Smooth muscle cell (in vitro differentiated cells): ENCODE data around the gene SKA1. TPM values are rescaled to one million over a fixed set of nuclear protein-coding genes. Genes with fewer than 3 reads are reported as not detected.
A peak's percentile ranks its signal among the peaks of the same experiment; 100 is the strongest.
"Not testable (repeated sequence)": the region's sequence is repeated elsewhere in the genome, so short reads cannot be mapped to it uniquely, and the experiment has no call there.

Source experiments
- DNase-seq: peaks from one replicate; lab custom pipeline; 2025; ENCODE audit not compliant: unreplicated experiment; lab: John Stamatoyannopoulos, UW
- H2AFZ ChIP-seq: fragments of 200-600 bp; sonication (generic); 2 replicates; pipeline ENCODE4 v1.6.0; 2016; ENCODE audit warnings: antibody characterized with exemption, low read depth, mild to moderate bottlenecking
- H3F3A ChIP-seq: fragments of 200-600 bp; sonication (generic); 2 replicates; pipeline ENCODE4 v1.6.0; 2017; ENCODE audit warnings: antibody characterized with exemption, low read depth
- H3K27ac ChIP-seq: fragments of 200-600 bp; sonication (generic); 2 replicates; pipeline ENCODE4 v1.5.1; 2016; ENCODE audit warnings: low read depth, mild to moderate bottlenecking
- H3K27me3 ChIP-seq: fragments of 200-600 bp; sonication (generic); 2 replicates; pipeline ENCODE4 v1.6.1; 2016; ENCODE audit warnings: low read depth, mild to moderate bottlenecking
- H3K36me3 ChIP-seq: fragments of 200-600 bp; sonication (generic); 2 replicates; pipeline ENCODE4 v1.5.1; 2016; ENCODE audit warnings: low read depth
- H3K4me1 ChIP-seq: fragments of 200-600 bp; sonication (generic); 2 replicates; pipeline ENCODE4 v1.5.1; 2016; ENCODE audit warnings: low read depth
- H3K4me2 ChIP-seq: fragments of 200-600 bp; sonication (generic); 2 replicates; pipeline ENCODE4 v1.6.0; 2016; ENCODE audit warnings: mild to moderate bottlenecking
- H3K4me3 ChIP-seq: fragments of 200-600 bp; sonication (generic); 2 replicates; pipeline ENCODE4 v1.5.1; 2016; ENCODE audit warnings: mild to moderate bottlenecking
- H3K79me2 ChIP-seq: fragments of 200-600 bp; sonication (generic); 2 replicates; pipeline ENCODE4 v1.6.0; 2016; ENCODE audit warnings: low read depth, mild to moderate bottlenecking
- H3K9ac ChIP-seq: fragments of 200-600 bp; sonication (generic); 2 replicates; pipeline ENCODE4 v1.6.0; 2016; ENCODE audit warnings: low read depth
- H3K9me3 ChIP-seq: fragments of 200-600 bp; sonication (generic); replicated peaks from 2 replicates; pipeline ENCODE4 v1.5.1; 2016; ENCODE audit warnings: low read depth
- H4K20me1 ChIP-seq: fragments of 200-600 bp; sonication (generic); 2 replicates; pipeline ENCODE4 v1.6.0; 2016; ENCODE audit warnings: low read depth
- WGBS: methylation state at CpG from one replicate; pipeline ENCODE4 v1.1.7; 2016; ENCODE audit warnings: low lambda C conversion rate; 5-methylcytosine and 5-hydroxymethylcytosine counted together
- polyA plus RNA-seq: library from polyadenylated mRNA; unstranded; fragments of >200 nt; fragmentation: Nextera tagmentation; extraction: Ambion mirVana; gene quantifications from 2 replicates; pipeline ENCODE4 v1.2.1, GENCODE V29; 2016
- total RNA-seq: library from RNA; depleted of rRNA; stranded (reverse); fragments of >200 nt; gene quantifications from 2 replicates; pipeline ENCODE4 v1.2.3, GENCODE V29; 2014
- TF ChIP-seq, protein P1 (sequence below): fragments of 200-600 bp; sonication (generic); IDR thresholded peaks from 2 replicates; pipeline ENCODE4 v1.5.1; 2017; ENCODE audit warnings: borderline replicate concordance, mild to moderate bottlenecking, antibody characterized with exemption; ENCODE audit not compliant: insufficient read depth, poor library complexity, severe bottlenecking

Gene SKA1
- total and polyA plus RNA-seq, 2 experiments from 2014 or later = 5.8 to 7.8 TPM

DNA sequence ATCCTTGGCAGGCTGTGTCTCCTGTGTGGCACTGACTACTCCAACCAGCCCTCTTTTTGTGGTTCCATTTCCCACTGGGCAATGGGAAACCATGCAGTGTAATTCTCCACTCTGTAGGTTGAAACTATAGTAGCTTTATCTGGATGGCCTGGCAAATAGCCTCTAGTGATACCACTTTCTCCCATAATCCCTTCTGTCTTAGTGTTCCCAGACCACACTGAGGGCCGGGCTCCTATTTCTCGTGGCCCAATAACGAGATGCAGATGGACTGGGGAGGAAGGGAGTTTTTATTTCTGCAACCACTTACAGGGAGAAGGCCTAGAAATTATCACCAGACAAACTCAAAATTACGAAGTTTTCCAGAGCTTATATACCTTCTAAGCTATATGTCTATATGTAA, 24.7 kb downstream of the SKA1 start:
- 27% methylated on average over 4 of the region's 4 CpGs for WGBS
- TF ChIP-seq, protein P1, sequence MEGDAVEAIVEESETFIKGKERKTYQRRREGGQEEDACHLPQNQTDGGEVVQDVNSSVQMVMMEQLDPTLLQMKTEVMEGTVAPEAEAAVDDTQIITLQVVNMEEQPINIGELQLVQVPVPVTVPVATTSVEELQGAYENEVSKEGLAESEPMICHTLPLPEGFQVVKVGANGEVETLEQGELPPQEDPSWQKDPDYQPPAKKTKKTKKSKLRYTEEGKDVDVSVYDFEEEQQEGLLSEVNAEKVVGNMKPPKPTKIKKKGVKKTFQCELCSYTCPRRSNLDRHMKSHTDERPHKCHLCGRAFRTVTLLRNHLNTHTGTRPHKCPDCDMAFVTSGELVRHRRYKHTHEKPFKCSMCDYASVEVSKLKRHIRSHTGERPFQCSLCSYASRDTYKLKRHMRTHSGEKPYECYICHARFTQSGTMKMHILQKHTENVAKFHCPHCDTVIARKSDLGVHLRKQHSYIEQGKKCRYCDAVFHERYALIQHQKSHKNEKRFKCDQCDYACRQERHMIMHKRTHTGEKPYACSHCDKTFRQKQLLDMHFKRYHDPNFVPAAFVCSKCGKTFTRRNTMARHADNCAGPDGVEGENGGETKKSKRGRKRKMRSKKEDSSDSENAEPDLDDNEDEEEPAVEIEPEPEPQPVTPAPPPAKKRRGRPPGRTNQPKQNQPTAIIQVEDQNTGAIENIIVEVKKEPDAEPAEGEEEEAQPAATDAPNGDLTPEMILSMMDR = no peak
- no peak overlapping the region for H3K27ac ChIP-seq

DNA sequence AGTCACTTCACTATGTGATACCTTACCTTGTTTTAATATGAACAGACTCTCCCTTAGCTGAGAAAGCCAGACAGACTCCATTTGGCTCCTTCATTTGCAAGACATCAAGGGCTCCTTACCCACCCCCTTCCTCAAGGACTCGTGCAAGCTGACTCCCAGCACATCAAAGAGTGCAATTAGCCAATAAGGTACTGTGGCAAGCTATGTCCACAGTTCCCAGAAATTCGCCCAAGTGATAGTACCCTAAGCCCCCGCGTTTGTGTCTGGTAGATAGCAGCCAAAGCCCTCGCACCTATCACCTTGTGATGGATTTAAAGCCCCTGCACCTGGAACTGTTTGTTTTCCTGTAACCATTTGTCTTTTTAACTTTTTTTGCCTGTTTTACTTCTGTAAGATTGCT, 25.6 kb downstream of the SKA1 start:
- H3F3A ChIP-seq, H3K4me2 ChIP-seq, H3K9ac ChIP-seq, H3K36me3 ChIP-seq, H4K20me1 ChIP-seq, H3K79me2 ChIP-seq, H3K27me3 ChIP-seq, H3K4me3 ChIP-seq, DNase-seq, H2AFZ ChIP-seq, H3K9me3 ChIP-seq, H3K27ac ChIP-seq: not testable (repeated sequence)
- 40% methylated on average over 5 of the region's 5 CpGs for WGBS
- peaks cover 26% of the 10 kb centered on the region for H3K4me1 ChIP-seq

More for the DNA sequence above, 24.7 kb downstream of the SKA1 start:
- Histone ChIP-seq H3F3A (no peaks in the 10 kb centered on the region), H3K27me3 (no peaks in the 10 kb centered on the region), H3K36me3 (no peaks in the 10 kb centered on the region), H3K79me2 (no peaks in the 10 kb centered on the region), H3K9me3 (no peaks in the 10 kb centered on the region), H3K4me2 (no peak overlapping the region), H3K9ac (no peak overlapping the region), H3K4me3 (no peak overlapping the region), H3K4me1 (peaks cover 24% of the 10 kb centered on the region), H4K20me1 (no peaks in the 10 kb centered on the region), H2AFZ (no peak overlapping the region)
- no peak for DNase-seq

DNA sequence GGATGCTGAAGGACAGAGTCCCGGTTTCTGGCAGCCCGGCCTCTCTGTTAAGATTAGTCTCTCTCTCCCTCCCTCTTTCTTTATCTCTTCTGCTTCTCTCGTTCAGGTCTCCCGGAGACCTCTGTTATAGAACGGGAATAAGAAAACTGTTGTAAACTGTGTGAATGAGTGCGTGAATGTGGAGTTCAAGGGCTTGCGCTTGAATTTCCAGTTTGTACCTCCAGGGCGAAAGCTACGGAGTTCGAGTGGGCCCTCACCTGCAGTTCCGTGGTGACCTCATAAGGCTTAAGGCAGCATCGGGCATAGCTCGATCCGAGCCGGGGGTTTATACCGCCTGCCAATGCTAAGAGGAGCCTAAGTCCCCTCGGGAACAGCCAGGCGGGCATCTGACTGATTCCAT, 26.4 kb downstream of the SKA1 start:
- no peak overlapping the region for H3K27ac ChIP-seq
- WGBS = 47% methylated on average over 18 of the region's 18 CpGs

DNA sequence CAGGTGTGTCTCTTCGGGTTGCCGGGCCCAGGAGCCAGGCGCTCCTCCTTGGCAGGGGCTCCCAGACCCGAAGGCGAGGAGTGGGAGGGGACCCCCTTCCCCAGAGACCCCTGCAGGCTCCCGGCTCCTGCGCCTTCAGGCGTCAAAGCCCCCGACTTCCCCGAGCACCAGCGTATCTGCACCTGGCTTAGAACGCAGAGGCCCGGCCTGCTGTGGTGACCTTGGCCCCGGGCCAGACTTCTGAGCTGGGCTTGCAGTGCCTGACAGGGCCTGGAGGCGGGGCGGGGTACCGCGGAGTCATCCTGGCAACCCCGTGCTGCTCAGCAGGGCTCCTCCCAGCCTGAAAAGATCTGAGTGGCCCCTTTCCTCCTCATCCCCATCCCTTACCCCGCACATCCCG, 27.0 kb downstream of the SKA1 start:
- TF ChIP-seq, protein P1 = no peak
- H3K4me1 ChIP-seq = peaks cover 31% of the 10 kb centered on the region
- H3K4me2 ChIP-seq = peak overlapping the region; percentile 44
- H2AFZ ChIP-seq = no peak overlapping the region
- peak overlapping the region; percentile 13 for H3K4me3 ChIP-seq
- WGBS = 42% methylated on average over 19 of the region's 21 CpGs
- H4K20me1 ChIP-seq = no peaks in the 10 kb centered on the region
- DNase-seq = no peak
- no peaks in the 10 kb centered on the region for H3K27me3 ChIP-seq
- H3K9ac ChIP-seq = no peak overlapping the region
- no peak overlapping the region for H3K27ac ChIP-seq
- no peaks in the 10 kb centered on the region for H3K79me2 ChIP-seq
- H3K9me3 ChIP-seq = no peaks in the 10 kb centered on the region
- no peaks in the 10 kb centered on the region for H3K36me3 ChIP-seq
- no peaks in the 10 kb centered on the region for H3F3A ChIP-seq

More for the DNA sequence above, 26.4 kb downstream of the SKA1 start:
- no peaks in the 10 kb centered on the region for H3K79me2 ChIP-seq
- H2AFZ ChIP-seq = no peak overlapping the region
- H3K4me1 ChIP-seq = peaks cover 31% of the 10 kb centered on the region
- no peaks in the 10 kb centered on the region for H3K36me3 ChIP-seq
- no peak overlapping the region for H3K4me2 ChIP-seq
- peak overlapping the region; percentile 13 for H3K4me3 ChIP-seq
- no peaks in the 10 kb centered on the region for H3K9me3 ChIP-seq
- no peaks in the 10 kb centered on the region for H4K20me1 ChIP-seq
- H3F3A ChIP-seq = no peaks in the 10 kb centered on the region
- TF ChIP-seq, protein P1 = no peak
- DNase-seq = no peak
- no peaks in the 10 kb centered on the region for H3K27me3 ChIP-seq
- no peak overlapping the region for H3K9ac ChIP-seq

DNA sequence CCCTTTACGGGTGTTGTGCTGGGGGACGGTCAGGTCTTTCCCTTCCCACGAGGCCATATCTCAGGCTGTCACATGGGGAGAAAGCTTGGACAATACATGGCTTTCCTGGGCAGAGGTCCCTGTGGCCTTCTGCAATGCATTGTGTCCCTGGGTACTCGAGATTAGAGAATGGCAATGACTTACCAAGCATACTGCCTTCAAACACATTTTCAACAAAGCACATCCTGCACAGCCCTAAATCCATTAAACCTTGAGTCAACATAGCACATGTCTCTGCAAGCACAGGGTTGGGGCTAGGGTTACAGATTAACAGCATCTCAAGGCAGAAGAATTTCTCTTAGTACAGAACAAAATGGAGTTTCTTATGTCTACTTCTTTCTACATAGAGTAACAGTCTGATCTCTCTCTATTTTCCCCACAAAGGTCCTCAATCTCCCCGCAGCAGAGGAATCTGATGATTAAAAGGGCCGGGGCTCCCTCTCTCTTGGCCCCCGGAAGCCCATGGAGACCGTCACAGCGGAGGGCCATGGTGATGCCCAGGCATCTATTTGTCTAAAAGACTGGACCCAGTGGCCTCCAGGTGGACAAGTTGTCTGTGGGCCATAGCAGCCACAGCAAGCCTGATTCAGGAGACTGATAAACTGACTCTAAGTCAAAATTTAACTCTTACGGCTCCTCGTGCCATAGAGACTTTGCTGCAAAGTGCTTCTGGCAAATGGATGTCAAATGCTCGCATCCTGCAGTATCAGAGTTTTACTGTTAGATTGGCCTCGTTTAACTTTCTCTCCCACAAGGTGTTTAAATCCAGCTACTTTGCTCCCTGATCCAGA, 30.1 kb downstream of the SKA1 start:
- not testable (repeated sequence) for H3K4me2 ChIP-seq, H3K9ac ChIP-seq, H3K79me2 ChIP-seq, H3K27me3 ChIP-seq, H3K27ac ChIP-seq, H3K4me3 ChIP-seq, DNase-seq, H2AFZ ChIP-seq, H3F3A ChIP-seq, H4K20me1 ChIP-seq, H3K36me3 ChIP-seq, H3K9me3 ChIP-seq
- 70% methylated on average over 13 of the region's 13 CpGs for WGBS
- H3K4me1 ChIP-seq = peaks cover 13% of the 10 kb centered on the region
